Stimulated activated CD8-positive, alpha-beta memory T cell treated with anti-CD3 and anti-CD28 coated beads, Interleukin-4, amount 100 ng/mL, for 1 hour (primary cell): Measurements from ENCODE around the gene CFAP52.
"Not testable (repeated sequence)": the region's sequence is repeated elsewhere in the genome, so short reads cannot be mapped to it uniquely, and the experiment has no call there.

Experiments
- DNase-seq, 2 donors: peaks; one replicate each; pipeline ENCODE4 v3.0.0-alpha.2; 2020; ENCODE audit warnings: low read depth in 2 of 2, low spot score in 1 of 2

CFAP52 gene

DNA sequence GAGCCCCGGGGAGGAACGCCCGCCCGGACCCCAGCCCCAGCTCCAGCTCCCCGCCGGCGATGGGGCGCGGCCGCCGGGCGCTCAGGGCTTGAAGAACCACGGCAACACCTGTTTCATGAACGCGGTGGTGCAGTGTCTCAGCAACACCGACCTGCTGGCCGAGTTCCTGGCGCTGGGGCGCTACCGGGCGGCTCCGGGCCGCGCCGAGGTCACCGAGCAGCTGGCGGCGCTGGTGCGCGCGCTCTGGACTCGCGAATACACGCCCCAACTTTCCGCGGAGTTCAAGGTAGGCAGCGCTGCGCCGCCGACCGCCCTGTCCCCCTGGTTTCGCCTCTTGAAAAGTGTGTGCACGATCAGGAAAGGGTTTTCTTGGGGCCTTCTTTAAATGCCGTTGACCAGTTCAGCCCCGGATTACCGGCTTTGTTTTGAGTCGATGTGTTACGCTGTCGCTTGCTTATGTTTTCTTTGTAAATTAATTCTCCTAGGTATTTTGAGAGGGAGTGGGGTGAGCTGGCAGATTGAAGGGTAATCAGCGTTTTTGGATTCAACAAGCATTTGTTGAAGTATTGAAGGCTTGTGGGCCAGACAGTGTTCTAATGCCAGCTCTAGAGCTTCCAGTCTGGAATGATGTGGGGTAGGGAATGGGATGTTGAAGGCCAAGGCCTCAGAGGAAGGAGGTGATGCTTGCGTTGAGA is 69.6 kb downstream of the CFAP52 start:
- no peak for DNase-seq

DNA sequence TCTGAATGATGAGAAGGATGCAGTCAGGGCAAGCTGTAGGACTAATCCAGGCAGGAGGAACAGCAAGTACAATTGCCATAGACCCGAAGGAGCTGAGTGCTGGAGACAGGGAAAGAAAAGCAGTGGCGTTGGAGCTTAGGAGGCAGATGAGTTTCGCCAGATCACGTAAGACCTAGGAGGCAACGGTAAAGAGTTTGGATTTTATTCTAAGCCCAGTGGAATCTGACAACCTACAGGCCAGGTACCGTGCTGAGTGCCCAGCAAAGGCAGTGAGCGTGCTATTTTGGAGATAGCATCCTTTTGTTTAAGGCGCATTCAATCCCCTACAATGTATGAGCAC is 70.1 kb downstream of the CFAP52 start:
- DNase-seq = no peak

DNA sequence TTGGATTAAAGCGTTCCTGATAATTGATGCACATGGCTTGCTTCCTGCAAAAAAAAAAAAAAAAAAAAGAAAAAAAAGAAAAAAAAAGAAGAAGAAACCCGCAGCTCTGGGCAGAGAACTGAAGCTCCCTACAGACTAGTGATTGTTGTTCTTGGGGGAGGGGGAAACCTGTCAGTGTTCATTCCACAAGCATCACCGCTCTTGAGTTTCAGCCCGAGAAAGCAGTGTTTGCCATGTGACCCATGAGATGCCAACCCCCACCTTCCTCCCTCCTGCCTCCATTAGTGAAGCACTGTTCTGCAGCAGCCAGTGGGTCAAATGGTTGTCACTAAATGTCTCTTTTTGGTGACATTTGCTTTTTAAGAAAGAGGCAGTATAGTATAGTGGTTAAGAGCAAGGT is 70.6 kb downstream of the CFAP52 start:
- no peak for DNase-seq

DNA sequence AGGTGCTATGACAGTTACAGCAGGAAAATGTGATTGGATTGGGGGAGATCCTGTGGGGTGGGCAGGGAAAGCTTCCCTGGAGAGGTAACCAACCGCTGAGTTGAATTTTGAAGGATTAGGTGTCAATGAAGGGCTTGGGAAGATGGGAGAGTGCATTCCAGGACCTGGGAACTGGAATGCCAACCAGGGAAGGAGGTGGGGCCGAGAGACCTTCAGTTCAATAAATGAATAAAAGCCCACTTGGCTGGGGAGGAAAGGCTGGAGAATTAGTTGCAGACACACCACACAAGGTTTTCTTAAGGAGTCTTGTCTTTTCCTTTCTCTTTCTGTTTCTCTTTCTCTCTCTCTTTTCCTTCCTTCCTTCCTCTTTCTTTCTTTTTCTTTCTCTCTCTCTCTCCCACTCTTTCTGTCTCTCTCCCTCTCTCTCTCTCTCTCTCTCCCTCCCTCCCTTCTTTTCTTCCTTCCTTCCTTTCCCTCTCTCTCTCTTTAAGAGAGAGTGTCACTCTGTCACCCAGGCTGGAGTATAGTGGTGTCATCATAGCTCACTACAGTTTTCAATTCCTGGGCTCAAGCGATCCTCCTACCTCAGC is 72.2 kb downstream of the CFAP52 start:
- no peak for DNase-seq

DNA sequence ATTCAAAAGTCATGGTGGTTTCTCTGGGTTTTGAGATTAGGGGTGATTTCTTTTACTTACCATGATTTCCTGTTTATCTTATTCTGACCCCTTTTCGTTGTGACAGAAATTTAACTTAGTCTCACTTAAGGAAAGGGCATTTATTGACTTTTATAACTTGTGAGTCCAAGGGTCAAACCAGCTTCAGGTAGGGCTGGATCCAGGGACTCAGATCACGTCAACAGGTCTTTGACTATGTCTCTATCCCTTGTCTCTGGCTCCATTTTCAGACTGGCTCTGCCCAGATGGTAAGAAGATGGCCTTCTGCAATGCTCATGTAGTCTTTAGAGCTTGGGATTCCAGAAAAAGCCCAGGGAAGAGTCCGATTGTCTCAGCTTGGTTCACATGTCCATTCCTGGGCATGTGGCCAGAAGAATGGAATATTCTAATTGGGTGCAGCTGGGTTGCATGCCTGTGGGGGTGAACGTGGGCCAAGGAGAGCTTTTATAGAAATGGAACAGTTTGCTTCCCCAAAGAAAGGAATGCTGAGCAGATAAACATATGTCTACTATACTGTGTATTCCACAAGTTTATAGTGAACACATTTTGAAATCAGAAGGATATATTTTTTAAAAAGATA is 82.3 kb downstream of the CFAP52 start:
- DNase-seq = no peak

DNA sequence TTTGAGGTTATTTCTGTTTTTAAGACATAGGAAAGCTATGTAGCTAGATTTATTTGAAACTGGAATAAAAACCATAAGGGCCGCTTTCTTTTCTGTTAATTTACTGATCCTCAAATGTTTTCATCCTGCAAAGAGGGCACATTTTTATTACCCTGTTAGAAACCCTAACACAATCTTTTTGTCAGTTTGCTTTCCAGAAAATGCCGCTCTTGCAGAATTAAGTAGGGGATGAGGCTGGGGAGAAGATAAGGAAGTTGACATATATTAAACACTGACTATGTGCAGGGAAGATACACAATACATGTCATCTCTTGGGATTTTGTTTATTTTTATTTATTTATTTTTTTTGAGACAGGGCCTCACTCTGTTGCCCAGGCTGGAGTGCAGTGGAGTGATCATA is 84.6 kb downstream of the CFAP52 start:
- no peak for DNase-seq

DNA sequence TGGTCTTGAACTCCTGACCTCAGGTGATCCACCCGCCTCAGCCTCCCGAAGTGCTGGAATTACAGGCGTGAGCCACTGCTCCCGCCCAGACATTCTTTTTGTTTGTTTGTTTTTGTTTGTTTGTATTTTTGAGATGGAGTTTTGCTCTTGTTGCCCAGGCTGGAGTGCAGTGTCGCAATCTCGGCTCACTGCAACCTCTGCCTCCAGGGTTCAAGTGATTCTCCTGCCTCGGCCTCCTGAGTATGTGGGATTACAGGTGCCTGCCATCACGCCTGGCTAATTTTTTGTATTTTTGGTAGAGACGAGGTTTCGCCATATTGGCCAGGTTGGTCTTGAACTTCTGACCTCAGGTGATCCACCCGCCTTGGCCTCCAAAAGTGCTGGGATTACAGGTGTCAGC is 87.1 kb downstream of the CFAP52 start:
- not testable (repeated sequence) for DNase-seq

DNA sequence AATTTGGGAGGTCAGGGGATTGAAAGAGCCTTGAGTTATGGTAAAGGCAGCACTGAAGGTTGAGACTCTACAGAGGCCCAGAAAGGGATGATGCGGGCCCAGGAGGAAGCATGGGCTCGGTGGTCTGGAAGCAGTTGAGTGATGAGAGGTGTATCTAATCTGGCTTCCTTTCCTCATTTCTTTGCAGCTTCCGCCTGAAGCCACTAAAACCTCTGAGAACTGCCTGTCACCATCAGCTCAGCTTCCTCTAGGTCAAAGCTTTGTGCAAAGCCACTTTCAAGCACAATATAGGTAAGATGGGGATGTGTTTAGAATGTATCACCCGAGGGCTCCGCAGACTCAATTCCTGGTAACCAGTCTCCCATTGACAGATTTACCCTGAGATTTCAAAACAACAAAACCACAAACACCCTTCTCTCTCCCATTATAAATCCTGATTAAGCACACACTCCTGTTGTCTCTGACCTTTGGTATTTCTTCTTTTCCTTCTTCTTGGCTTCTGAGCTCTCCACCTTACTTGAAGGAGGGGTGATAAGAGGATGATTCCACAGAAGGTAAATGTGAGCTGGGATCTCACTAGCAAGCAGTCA is 90.1 kb downstream of the CFAP52 start:
- DNase-seq = no peak

DNA sequence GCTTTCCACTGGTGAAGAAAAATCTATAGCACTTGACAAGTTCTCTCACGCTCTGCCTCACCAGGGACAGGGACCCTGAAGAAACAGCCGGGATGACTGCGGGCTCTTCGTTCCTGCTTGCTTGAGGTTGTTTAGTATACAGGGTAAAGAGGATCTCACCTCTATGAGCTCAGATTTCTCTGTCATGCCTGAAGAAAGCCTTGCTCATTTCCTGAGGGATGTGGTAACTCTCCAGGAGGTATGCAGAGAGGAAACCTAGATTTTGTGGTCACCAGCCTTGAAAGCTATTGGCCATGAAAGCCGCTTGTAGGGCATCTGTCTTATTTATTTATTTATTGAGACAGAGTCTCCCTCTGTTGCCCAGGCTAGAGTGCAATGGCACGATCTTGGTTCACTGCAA is 92.1 kb downstream of the CFAP52 start:
- DNase-seq = no peak

DNA sequence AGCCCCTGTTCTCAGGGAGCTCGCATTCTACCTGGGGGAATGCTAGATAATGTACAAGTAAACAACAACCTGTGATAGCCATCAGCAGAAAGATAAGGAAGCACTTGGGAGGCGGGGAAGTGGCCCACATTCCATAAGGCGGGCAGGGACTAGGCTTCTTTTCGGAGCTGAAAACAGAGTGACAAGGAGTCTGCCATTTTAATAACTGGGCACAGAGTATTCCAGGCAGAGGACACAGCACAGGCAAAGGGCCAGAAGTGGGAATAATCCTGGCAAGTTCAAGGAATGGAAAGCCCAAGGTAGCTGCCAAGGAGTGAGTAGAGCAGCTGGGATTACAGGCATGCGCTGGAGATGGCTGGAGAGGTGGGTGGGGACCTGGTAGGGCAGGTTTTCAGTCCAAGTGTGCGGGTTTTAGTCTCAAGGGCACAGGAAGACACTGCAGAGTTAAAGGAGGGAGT is 93.1 kb downstream of the CFAP52 start:
- no peak for DNase-seq

DNA sequence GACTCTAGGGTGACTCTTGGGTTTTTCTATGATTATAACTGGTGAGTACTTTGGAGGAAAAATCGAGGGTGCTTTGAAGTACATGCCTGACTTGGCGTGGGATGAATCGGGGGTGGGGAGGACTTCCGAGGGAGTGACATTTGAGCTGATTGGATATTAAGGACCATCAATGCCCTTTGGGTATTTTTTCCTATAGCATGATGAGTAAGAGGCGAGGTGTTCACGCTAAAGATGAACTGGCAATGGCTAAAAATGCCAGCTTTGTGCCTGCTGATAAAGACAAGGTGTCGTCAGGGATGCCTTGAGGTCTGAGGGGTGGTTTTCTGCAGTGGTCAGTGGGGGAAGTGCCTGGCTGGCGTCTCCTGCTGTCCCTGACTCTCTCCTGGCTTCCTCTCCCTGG is 94.2 kb downstream of the CFAP52 start:
- DNase-seq = no peak

DNA sequence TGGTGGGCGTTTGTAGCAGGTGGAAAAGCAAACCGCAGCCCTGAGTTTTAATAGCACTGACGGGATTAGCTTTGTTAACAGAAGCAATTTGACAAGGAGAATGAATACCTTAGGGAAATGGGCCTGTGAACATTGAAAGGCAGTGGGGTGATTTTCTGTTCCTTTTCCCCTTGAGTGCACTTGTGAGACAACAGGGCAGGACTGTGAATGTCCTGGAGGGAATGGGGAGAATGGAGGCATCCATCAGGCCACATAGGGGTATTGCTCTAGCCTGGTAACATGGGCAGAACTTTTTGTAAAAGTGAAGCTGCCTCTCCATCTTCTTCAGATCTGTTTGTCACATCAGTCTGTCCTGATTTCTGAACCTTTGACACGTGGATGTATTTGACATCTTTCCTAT is 95.1 kb downstream of the CFAP52 start:
- DNase-seq = no peak

DNA sequence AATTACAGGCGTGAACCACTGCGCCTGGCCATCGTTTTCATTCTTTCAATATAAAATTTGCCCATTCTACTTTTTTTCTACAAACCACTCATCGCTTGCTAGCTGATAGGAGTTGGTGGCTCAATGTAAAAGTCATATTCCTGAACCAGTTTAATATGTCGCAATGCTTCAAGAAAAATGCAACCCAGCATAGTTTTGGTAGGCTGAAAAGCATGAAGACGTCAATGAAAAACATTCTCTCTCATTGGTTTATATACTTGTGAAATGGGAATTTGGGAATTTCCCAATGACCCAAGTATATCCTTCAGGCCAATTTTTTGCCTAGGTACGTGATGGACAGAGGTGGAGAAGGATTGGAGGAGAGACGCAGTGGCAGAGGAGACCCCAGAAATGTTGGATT is 95.8 kb downstream of the CFAP52 start:
- no peak for DNase-seq

DNA sequence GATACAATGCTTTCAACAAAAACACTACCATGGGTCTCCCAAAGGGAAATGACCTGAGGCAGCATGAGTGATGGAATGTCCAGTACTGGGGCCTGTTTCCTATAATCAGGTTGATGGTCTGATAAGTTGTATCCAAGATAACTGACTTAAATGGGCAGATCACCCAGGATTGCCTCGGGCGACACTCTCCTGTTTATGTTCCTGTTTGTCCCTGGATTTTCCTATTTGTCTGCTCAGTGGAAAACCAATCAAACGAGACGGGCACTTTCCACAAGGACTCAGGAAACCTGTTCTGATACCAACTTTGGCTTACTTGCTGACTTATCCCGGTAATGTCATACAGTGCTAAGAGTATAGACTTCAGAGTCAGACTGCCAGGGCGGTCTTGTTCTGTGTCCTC is 96.2 kb downstream of the CFAP52 start:
- no peak for DNase-seq

DNA sequence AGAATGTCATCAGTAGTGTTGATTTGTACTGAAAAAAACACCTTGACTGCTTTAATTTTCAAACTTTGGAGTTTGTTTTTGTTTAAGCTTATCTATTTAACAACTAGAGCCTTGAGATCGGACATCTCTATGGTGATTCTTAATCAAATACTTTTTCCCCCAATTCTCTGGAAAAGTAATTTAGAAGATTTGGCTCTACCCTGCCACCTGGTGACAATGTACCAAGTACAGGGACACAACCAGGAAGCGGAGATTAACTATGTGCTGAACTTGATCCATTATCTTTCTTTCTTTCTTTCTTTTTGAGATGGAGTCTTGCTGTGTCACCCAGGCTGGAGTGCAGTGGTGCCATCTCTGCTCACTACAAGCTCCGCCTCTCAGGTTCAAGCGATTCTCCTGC is 99.6 kb downstream of the CFAP52 start:
- no peak for DNase-seq

DNA sequence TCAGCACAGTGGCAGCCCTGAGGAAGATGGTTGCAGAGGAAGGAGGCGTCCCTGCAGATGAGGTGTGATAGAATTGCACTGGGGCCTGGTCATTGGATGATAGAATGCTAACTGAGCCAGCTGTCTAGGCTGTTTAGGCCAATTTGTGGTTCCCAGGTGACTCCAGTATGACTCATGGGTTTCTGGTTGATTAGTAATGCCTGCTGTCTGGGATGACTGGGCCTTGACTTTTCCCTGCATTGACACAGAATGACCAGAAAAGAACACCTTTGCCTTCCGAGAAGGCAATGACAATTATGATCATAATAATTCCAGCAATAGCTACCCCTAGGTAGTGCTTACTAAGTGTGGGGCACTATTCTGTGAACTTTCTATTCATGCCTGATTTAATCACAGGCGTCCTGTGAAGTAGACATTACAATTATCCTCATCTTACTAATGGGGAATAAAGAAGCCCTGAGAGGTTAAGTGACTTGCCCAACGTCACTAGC is 100.4 kb downstream of the CFAP52 start:
- DNase-seq = no peak

DNA sequence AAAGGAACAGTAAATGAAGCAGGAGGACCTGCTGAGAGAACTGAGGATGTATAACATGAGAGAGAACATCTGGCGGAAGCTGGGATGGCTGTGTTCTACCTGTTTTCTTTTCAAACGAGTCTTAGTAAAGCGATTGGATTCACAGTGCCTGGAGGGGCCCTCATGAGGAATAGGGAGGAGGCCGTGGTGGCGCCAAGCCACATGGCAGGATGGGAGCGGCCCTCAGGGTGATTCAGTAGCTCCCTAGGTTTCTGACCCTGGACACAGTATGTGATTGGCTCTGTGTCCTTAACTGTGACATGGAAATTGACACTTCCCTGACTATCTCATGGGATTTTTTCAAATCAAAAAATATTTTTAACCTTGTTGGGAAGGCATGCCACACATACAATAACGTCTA is 101.0 kb downstream of the CFAP52 start:
- no peak for DNase-seq

DNA sequence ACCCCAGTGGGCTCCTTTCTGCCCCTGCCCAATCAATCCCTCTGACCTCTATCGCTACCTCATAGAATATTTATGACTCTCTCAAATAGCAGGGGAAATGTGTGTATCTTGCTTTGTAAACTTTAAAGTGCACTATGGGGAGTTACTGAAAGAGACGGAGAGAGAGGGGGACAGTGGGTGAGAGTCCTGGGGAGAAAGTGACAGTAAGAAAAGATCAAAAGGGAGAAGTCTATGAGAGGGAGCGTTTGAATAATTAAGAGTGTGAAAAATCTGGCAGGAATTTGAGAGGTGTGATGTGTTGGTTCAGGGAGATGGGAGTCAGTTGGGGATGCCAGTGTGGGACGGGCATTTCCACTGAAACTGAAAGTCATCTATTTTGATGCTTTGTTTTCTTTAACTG is 101.5 kb downstream of the CFAP52 start:
- DNase-seq = no peak

DNA sequence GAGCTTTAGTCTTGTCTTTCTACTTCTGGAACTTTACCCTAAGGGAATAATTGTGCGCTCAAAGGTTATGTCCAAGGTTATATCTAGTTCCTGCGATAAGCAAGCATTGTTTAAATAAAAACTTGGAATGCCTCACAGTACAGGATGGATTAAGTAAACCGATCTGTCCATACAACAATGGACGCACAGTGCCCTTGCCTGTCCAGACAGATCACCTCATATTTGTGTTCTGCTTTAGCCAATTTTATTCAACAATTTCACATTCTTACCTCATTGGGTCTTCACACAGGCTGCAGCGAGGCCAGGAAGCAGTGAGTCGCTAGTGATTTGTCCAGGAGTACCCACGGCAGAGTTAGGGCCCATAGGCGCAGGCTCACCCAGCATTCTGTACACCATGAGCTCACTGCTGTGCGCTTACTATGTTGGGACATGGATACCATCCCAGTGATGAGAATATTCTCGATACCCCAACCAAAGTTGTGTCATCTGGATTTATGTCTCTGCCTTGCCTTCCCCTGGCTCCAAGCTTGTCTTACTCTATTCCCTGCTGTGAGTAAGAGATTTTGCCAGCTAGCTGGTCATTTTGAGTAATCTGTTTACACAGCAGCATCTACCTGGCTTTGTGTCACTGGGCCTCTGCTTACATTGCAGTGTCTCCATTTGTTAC is 108.6 kb downstream of the CFAP52 start:
- no peak for DNase-seq
